ENCODE results near the gene SYT7. TPM values are rescaled to one million over a fixed set of nuclear protein-coding genes. Genes with fewer than 3 reads are reported as not detected.

SYT7 gene
- total and polyA plus RNA-seq, 2 of the 4 experiments (the other 2 are of a cell fraction), result under 0.01 to 0.19 TPM

DNA sequence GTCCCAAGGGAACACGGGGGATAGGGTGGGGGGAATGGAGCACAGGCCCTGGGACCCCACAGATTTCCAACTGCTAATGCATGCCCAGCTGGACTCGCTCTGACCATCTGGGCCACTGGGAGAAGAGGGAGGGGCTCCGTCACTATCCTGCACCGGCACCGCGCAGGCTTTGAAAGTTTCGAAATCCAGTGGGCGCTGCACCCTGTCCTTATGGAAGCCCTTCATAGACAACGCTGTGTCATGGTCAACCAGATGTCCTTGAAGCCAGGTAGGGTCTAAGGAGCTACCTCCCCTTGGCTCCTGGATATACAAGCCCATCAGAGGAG lies 42.3 kb downstream of the SYT7 start:
- Histone ChIP-seq H4K91ac (ENCODE audit: insufficient read depth, low read depth, low read length) (no peak overlapping the region), H3K9me1 (ENCODE audit: insufficient read depth, low read length) (no peaks in the 10 kb centered on the region; the same call in 1 of the 2 replicates), H2BK5ac (ENCODE audit: low read depth, low read length, poor library complexity, severe bottlenecking) (no peak overlapping the region), H3K9ac (ENCODE audit: low read depth, low read length) (no peak overlapping the region), H3K56ac (ENCODE audit: extremely low read depth, insufficient read depth, low read length) (no peak overlapping the region), H3K27ac (ENCODE audit: insufficient read depth, low read length) (no peak overlapping the region), H2AK5ac (ENCODE audit: low read depth, low read length) (no peak overlapping the region), H3K4me3 (ENCODE audit: insufficient read depth, low read depth, low read length) (no peak overlapping the region), H3K14ac (replicated peaks; ENCODE audit: low read depth, low read length) (no peak overlapping the region), H3K36me3 (ENCODE audit: control insufficient read depth, insufficient read depth, low read length) (no peaks in the 10 kb centered on the region), H3K4me2 (ENCODE audit: low read depth, low read length) (no peak overlapping the region), H3K27me3 (ENCODE audit: control insufficient read depth, insufficient read depth, low read length) (peaks cover 47% of the 10 kb centered on the region), H3K9me3 (ENCODE audit: control insufficient read depth, insufficient read depth, low read length) (no peaks in the 10 kb centered on the region), H4K5ac (ENCODE audit: low read depth, low read length) (no peak overlapping the region), H3K4me1 (ENCODE audit: control insufficient read depth, insufficient read depth, low read length) (peaks cover 11% of the 10 kb centered on the region), H2AK9ac (replicated peaks; ENCODE audit: low read depth, low read length, poor library complexity) (peak overlapping the region; percentile 30), H2AFZ (replicated peaks; ENCODE audit: low read length, poor library complexity) (no peak overlapping the region), H3K23ac (ENCODE audit: low read depth, low read length) (no peak overlapping the region), H3K79me1 (ENCODE audit: low read depth in 1 of 2, low read length in 2 of 2) (no peaks in the 10 kb centered on the region), H2BK120ac (ENCODE audit: low read depth, low read length) (no peak overlapping the region), H4K8ac (ENCODE audit: low read depth in 2 of 2, low read length in 2 of 2) (no peak overlapping the region), H3K18ac (ENCODE audit: low read depth, low read length) (no peak overlapping the region), H2BK20ac (ENCODE audit: low read depth, low read length) (no peak overlapping the region), H3K4ac (ENCODE audit: low read depth, low read length) (no peak overlapping the region), H4K20me1 (ENCODE audit: insufficient read depth, low read length) (no peaks in the 10 kb centered on the region), H2BK15ac (ENCODE audit: low read depth, low read length) (no peak overlapping the region)
- CTCF ChIA-PET, result no interaction called here
- dilution Hi-C loops (cut with HindIII; ENCODE audit: low sequenced_read_pairs, unreplicated experiment), result no loop called here
- no TSS peak for BruUV-seq (replicated peaks)
- DNase-seq (no peak), ATAC-seq (ENCODE audit: low read depth) (no peak)
- POLR2A ChIA-PET (ENCODE audit: unreplicated experiment), result no interaction called here
- WGBS, 2 experiments (ENCODE audit: extremely low coverage in 2 of 2, insufficient read length in 1 of 2), result 80% methylated on average over 3 of the region's 9 CpGs; no CpG with 5 or more reads in 1 of the 2 experiments
- intact Hi-C loops (cut with micrococcal nuclease), result no loop called here
- TF ChIP-seq FOS (IDR thresholded peaks at IDR 0.05; ENCODE audit: low read depth, low read length), result no peak
- TF ChIP-seq NFE2L2 (IDR thresholded peaks at IDR 0.05; ENCODE audit: low read depth, low read length), result no peak
- TF ChIP-seq MXI1 (IDR thresholded peaks at IDR 0.05; ENCODE audit: borderline replicate concordance, low read depth, low read length), result no peak
- TF ChIP-seq CHD1 (IDR thresholded peaks at IDR 0.05; ENCODE audit: low read depth, low read length), result no peak
- TF ChIP-seq MAZ (IDR thresholded peaks at IDR 0.05; ENCODE audit: borderline replicate concordance, low read depth, low read length), result no peak
- TF ChIP-seq, protein P1, sequence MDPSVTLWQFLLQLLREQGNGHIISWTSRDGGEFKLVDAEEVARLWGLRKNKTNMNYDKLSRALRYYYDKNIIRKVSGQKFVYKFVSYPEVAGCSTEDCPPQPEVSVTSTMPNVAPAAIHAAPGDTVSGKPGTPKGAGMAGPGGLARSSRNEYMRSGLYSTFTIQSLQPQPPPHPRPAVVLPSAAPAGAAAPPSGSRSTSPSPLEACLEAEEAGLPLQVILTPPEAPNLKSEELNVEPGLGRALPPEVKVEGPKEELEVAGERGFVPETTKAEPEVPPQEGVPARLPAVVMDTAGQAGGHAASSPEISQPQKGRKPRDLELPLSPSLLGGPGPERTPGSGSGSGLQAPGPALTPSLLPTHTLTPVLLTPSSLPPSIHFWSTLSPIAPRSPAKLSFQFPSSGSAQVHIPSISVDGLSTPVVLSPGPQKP (IDR thresholded peaks at IDR 0.05; ENCODE audit: borderline replicate concordance, low read depth, low read length), result no peak
- no peak for TF ChIP-seq RAD21 (IDR thresholded peaks at IDR 0.05; ENCODE audit: low read length)
- TF ChIP-seq CTCF (conservative IDR thresholded peaks at IDR 0.05; ENCODE audit: low read depth, low read length), result no peak
- TF ChIP-seq BHLHE40 (IDR thresholded peaks at IDR 0.05; ENCODE audit: low read depth, low read length), result no peak
- TF ChIP-seq USF2 (IDR thresholded peaks at IDR 0.05; ENCODE audit: low read depth, low read length), result no peak
- no peak for TF ChIP-seq CEBPB (IDR thresholded peaks at IDR 0.05; ENCODE audit: low read depth, low read length)
- in situ Hi-C loops (cut with MboI; ENCODE audit: low sequenced_read_pairs), result no loop called here

All from IMR-90 (cell line).